Gastrocnemius medialis (tissue), 4 donors: ENCODE results near the gene SOX30.

ENCODE experiments used
- CTCF ChIP-seq, 5 experiments: fragments of 450-650 bp in 3 of 5; fragments of 200-600 bp in 2 of 5; sonication (generic) in 2 of 5; IDR thresholded peaks in 4 of 5; conservative IDR thresholded peaks in 1 of 5; 1 replicate in 4 of 5; 2 replicates in 1 of 5; pipeline ENCODE4 v1.5.1; 2016 to 2019; ENCODE audit warnings: antibody characterized with exemption in 5 of 5, mild to moderate bottlenecking in 3 of 5, moderate library complexity in 3 of 5
- POLR2A ChIP-seq, 2 donors: fragments of 450-650 bp; IDR thresholded peaks; one replicate each; pipeline ENCODE4 v1.6.1; 2017; ENCODE audit warnings: antibody characterized with exemption in 2 of 2, mild to moderate bottlenecking in 2 of 2, moderate library complexity in 2 of 2

GRCh38 chr5:157600252-157600651 is 52.0 kb downstream of the SOX30 start:
- TF ChIP-seq CTCF (IDR thresholded peaks at IDR 0.05 in 4 of 5, conservative IDR thresholded peaks at IDR 0.05 in 1 of 5): no peak
- TF ChIP-seq POLR2A (IDR thresholded peaks at IDR 0.05): no peak
